ENCODE measurements around the gene MMRN2. TPM values are rescaled to one million over a fixed set of nuclear protein-coding genes. Genes with fewer than 3 reads are reported as not detected.
"Not testable (repeated sequence)": the region's sequence is repeated elsewhere in the genome, so short reads cannot be mapped to it uniquely, and the experiment has no call there.

The MMRN2 gene
- total RNA-seq, 2 experiments from 2014 or later: not detected

- H3K9me3 Mint-ChIP-seq (ENCODE audit: low read depth): no peaks in the 10 kb centered on the region
- CTCF ChIA-PET: interaction anchor here (2.3 kb wide), 2 partner anchors 9 to 10 kb away, joined by 9 to 12 read pairs; no protein-coding TSS in a partner anchor
- H3K36me3 Mint-ChIP-seq: no peaks in the 10 kb centered on the region
- no peak within 1 kb of the TSS for H3K27ac Mint-ChIP-seq
- H3K27me3 Mint-ChIP-seq: no peaks in the 10 kb centered on the region
- no peak within 1 kb of the TSS for H3K4me3 Mint-ChIP-seq
- no peak for DNase-seq
- no peak for ATAC-seq
- H3K4me1 Mint-ChIP-seq: peaks cover 5% of the 10 kb centered on the region
Observed at GRCh38 chr10:86958116-86958900, 893 bp upstream of the MMRN2 start, which contains the start of gene SNCG. TSS of gene SNCG (plus strand) at chr10:86958599. CDS start at chr10:86958698, 99 bp downstream.

DNA sequence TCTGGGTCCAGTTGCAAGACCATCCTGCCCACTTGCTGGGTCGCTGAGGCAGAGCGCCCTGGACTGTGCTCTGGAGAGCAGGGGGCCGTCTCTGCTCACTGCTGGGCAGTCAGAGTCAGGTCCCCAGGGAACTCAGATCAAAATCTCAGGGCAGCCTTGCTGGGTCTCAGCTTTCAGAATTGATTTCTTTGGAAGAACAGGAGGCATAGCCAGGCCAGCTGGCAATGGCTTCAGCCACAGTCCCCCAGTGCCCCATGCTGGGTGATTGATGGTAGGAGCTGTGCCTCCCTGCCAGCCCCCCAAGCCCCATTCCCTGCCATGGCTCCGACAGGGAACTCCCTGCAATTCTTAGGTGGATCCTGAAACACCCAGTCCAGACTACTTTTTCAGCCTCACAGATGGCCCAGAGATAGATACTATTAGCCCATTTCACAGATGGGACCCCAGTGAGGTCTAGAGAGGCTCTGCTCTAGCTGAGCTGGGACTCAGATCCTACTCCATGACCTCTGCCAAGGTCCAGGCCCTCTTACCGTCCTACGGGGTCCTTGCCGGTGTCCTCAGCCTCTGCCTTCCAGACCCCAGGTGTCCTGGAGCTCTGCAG lies 467 bp downstream of the MMRN2 start:
- Mint-ChIP-seq H3K27me3 (no peaks in the 10 kb centered on the region), H3K4me1 (peaks cover 5% of the 10 kb centered on the region), H3K27ac (no peak overlapping the region), H3K9me3 (ENCODE audit: low read depth) (peaks cover 1% of the 10 kb centered on the region), H3K36me3 (no peaks in the 10 kb centered on the region), H3K4me3 (no peak overlapping the region)
- DNase-seq (no peak), ATAC-seq (no peak)
- CTCF ChIA-PET: interaction anchor here (2.3 kb wide), 1 partner anchor 10 kb away, joined by 12 read pairs; no protein-coding TSS in a partner anchor

GRCh38 chr10:86956195-86956847 lies 1.1 kb downstream of the MMRN2 start:
- Mint-ChIP-seq H3K4me3 (no peak overlapping the region), H3K4me1 (peaks cover 5% of the 10 kb centered on the region), H3K27ac (no peak overlapping the region), H3K9me3 (ENCODE audit: low read depth) (peaks cover 2% of the 10 kb centered on the region), H3K27me3 (no peaks in the 10 kb centered on the region), H3K36me3 (no peaks in the 10 kb centered on the region)
- CTCF ChIA-PET: interaction anchor here (2.3 kb wide), 1 partner anchor 11 kb away, joined by 12 read pairs; no protein-coding TSS in a partner anchor
- ATAC-seq (no peak), DNase-seq (no peak)

- Mint-ChIP-seq H3K9me3 (ENCODE audit: low read depth) (peaks cover 2% of the 10 kb centered on the region), H3K4me1 (peaks cover 5% of the 10 kb centered on the region), H3K27me3 (no peaks in the 10 kb centered on the region), H3K27ac (no peak overlapping the region), H3K4me3 (no peak overlapping the region), H3K36me3 (no peaks in the 10 kb centered on the region)
- CTCF ChIA-PET: interaction anchor here (0.8 kb wide), 1 partner anchor 17 kb away, joined by 4 read pairs; no protein-coding TSS in a partner anchor
- ATAC-seq (no peak), DNase-seq (no peak)
Observed at GRCh38 chr10:86955501-86956194, 1.8 kb downstream of the MMRN2 start.

DNA sequence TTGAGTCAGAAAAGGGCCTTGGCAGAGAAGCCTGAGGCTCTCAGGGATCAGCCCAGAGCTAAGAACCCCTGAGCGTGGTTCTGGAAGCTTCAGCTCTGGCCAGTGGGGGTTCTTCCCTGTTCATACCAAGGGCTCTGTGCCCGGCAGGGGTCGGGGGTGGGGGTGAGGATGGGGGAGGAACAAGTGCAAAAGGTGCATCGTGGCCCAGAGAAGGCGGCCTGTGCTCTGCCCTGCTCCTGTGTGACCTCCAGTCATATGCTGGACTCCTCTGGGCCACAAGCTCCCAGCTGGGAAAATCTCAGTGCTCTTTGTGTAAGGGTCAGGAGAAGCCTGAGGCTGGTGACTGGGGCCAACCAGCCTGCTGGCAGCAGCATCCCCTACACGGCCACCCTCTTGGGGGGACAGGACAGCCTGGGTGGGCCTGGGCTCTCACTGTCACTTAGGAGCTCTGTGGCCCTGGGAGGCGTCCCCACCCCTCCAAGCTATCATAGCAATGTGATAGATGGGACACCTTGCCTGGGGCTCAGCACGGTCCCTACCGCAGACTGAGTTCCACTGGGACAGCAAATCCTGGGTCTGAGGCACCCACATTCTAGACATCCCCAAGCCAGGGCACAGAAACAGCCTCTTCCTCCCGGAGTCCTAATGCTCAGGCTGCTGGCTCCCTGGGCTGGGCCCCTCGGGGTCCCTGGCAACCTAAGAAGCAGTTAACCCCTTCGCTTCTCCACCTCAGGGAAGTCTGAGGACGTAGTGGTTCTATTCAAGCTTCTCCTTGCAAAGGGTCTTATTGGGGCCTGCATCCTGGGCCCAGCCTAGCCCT lies 2.5 kb downstream of the MMRN2 start:
- CTCF ChIA-PET: interaction anchor here (0.8 to 1.1 kb wide), 2 partner anchors 16 kb away, joined by 3 to 4 read pairs; no protein-coding TSS in a partner anchor
- DNase-seq (no peak), ATAC-seq (no peak)
- no peak overlapping the region for H3K4me3 Mint-ChIP-seq
- H3K9me3 Mint-ChIP-seq (ENCODE audit: low read depth): peaks cover 2% of the 10 kb centered on the region
- peaks cover 7% of the 10 kb centered on the region for H3K4me1 Mint-ChIP-seq
- H3K36me3 Mint-ChIP-seq: no peaks in the 10 kb centered on the region
- no peak overlapping the region for H3K27ac Mint-ChIP-seq
- no peaks in the 10 kb centered on the region for H3K27me3 Mint-ChIP-seq

DNA sequence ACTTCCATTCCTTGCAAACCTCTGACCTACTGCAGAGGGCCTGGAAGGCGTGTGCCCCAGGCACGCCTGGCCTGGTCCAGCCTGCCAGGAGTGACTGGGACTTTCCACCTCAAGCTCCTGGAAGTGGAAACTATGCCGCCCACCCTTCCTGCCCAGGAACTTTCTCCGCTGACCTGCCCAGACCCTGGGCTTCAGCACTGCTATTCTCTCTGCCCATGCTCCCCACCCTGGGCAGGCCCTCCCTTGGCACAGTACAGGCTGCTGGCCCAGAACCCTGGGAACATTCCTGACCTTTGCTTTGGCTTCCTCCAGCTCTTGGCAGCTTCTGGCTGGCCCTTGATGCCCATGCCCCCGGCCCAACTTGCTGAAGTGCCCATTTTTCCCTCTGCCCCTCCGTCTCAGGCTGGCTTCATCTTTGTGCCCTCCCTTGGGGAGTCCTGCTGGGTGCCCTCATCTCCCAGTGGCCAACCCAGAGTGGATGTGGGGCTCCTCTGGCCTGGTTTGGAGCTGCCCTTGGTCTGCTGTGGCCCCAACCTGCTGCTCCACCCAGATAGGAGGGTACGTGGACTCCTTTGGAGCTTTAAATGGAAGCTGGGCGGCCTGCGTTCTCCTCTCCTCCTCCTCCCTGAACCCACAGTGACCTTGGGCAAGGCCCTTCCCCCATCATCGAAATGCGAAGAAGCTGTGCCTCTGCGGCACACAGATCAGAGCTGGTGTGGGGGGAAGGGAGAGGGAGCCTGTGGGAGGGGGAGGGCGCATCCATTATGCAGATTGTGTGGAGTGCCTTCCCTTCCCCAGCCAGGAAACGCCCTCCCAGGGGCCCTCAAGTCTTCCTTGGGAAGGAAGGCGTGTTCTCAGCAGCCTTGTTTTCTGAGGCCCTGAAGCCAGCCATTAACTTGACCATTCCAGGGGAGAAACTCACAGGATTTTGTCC lies 3.4 kb downstream of the MMRN2 start:
- Mint-ChIP-seq H3K27ac (no peak overlapping the region), H3K4me3 (no peak overlapping the region), H3K27me3 (no peaks in the 10 kb centered on the region), H3K9me3 (ENCODE audit: low read depth) (peaks cover 2% of the 10 kb centered on the region), H3K4me1 (peaks cover 7% of the 10 kb centered on the region), H3K36me3 (no peaks in the 10 kb centered on the region)
- CTCF ChIA-PET: interaction anchor here (1.1 kb wide), 1 partner anchor 15 kb away, joined by 3 read pairs; no protein-coding TSS in a partner anchor
- DNase-seq: no peak
- no peak for ATAC-seq

GRCh38 chr10:86952697-86953096 lies 4.7 kb downstream of the MMRN2 start:
- H3K36me3 Mint-ChIP-seq; H3K4me1 Mint-ChIP-seq; H3K27me3 Mint-ChIP-seq; H3K27ac Mint-ChIP-seq; H3K4me3 Mint-ChIP-seq; H3K9me3 Mint-ChIP-seq (ENCODE audit: low read depth); DNase-seq; ATAC-seq: not testable (repeated sequence)
- CTCF ChIA-PET: interaction anchor here (0.8 to 2.5 kb wide), 3 partner anchors 8 to 14 kb away, joined by 3 to 9 read pairs (median 4); no protein-coding TSS in a partner anchor

GRCh38 chr10:86952106-86952505 lies 5.3 kb downstream of the MMRN2 start:
- Mint-ChIP-seq H3K4me1 (peaks cover 5% of the 10 kb centered on the region), H3K27ac (no peak overlapping the region), H3K36me3 (no peaks in the 10 kb centered on the region), H3K27me3 (peaks cover 6% of the 10 kb centered on the region), H3K9me3 (ENCODE audit: low read depth) (peaks cover 2% of the 10 kb centered on the region), H3K4me3 (no peak overlapping the region)
- no peak for ATAC-seq
- no peak for DNase-seq
- CTCF ChIA-PET: interaction anchor here (0.8 to 2.5 kb wide), 3 partner anchors 8 to 14 kb away, joined by 3 to 9 read pairs (median 4); no protein-coding TSS in a partner anchor

- peaks cover 14% of the 10 kb centered on the region for H3K27me3 Mint-ChIP-seq
- no peak for DNase-seq
- ATAC-seq: no peak
- no peak overlapping the region for H3K27ac Mint-ChIP-seq
- no peak overlapping the region for H3K4me3 Mint-ChIP-seq
- CTCF ChIA-PET: interaction anchor here (1.1 to 2.5 kb wide), 2 partner anchors 9 to 15 kb away, joined by 3 to 9 read pairs; no protein-coding TSS in a partner anchor
- peaks cover 2% of the 10 kb centered on the region for H3K9me3 Mint-ChIP-seq (ENCODE audit: low read depth)
- H3K4me1 Mint-ChIP-seq: peaks cover 5% of the 10 kb centered on the region
- no peaks in the 10 kb centered on the region for H3K36me3 Mint-ChIP-seq
Observed at GRCh38 chr10:86951184-86951761, 6.1 kb downstream of the MMRN2 start.

DNA sequence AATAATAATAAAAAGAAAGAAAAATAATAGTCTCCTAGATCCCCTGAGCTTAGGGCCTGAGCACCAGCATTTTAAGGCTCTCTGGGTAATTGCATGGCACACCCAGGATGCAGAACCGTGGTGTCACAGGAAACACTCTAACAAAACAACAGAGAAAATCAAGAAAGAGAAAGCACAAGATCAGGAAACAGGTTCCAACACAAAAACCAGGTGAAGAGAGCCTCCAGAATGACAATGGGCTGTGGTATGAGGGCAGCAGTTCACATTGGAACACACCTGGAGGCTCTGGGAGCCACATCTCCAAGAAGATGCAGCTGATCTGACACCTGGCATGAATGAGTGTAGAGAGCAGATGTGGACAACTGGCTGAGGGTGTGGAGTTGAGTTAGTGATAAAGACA lies 7.1 kb downstream of the MMRN2 start:
- ATAC-seq (no peak), DNase-seq (no peak)
- CTCF ChIA-PET: interaction anchor here (2.5 kb wide), 1 partner anchor 16 kb away, joined by 9 read pairs; no protein-coding TSS in a partner anchor
- peaks cover 2% of the 10 kb centered on the region for H3K9me3 Mint-ChIP-seq (ENCODE audit: low read depth)
- no peaks in the 10 kb centered on the region for H3K36me3 Mint-ChIP-seq
- no peak overlapping the region for H3K4me3 Mint-ChIP-seq
- peaks cover 14% of the 10 kb centered on the region for H3K27me3 Mint-ChIP-seq
- peak overlapping the region; percentile 59 for H3K27ac Mint-ChIP-seq
- peaks cover 5% of the 10 kb centered on the region for H3K4me1 Mint-ChIP-seq

DNA sequence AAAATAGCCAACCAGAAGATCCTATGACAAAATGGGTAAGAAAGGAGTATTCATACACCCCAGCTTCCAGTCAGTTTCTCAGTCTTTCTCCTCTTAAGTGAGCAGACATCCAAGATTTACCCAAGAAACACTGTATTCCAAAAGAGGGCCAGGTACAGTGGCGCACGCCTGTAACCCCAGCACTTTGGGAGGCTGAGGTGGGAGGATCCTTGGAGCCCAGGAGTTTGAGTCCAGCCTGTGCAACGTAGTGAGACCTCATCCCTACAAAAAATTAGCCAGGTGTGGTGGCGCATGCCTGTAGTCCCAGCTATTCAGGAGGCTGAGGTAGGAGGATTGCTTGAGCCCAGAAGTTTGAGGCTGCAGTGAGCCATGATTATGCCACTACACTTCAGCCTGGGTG lies 9.6 kb downstream of the MMRN2 start:
- CTCF ChIA-PET: interaction anchor here (0.7 to 2.2 kb wide), 3 partner anchors 8 to 125 kb away, joined by 3 to 9 read pairs (median 4); partner anchors contain the start of genes MMRN2 and SNCG
- not testable (repeated sequence) for H3K9me3 Mint-ChIP-seq (ENCODE audit: low read depth); ATAC-seq; H3K27ac Mint-ChIP-seq; DNase-seq; H3K36me3 Mint-ChIP-seq; H3K4me3 Mint-ChIP-seq
- Mint-ChIP-seq H3K27me3 (peaks cover 14% of the 10 kb centered on the region), H3K4me1 (peaks cover 12% of the 10 kb centered on the region)
